NCI-H526 treated with DMSO at 0.1 percent for 48 hours (cell line): ENCODE data around the gene AMOTL1.
A peak's percentile ranks its signal among the peaks of the same experiment; 100 is the strongest.

Source experiments
- DNase-seq: peaks from one replicate; lab custom pipeline; 2025; lab: John Stamatoyannopoulos, UW

Gene AMOTL1

GRCh38 chr11:94746721-94747120 lies 21.4 kb upstream of the AMOTL1 start:
- DNase-seq = no peak

GRCh38 chr11:94747146-94747545 lies 21.0 kb upstream of the AMOTL1 start:
- DNase-seq = no peak

- DNase-seq = no peak
Observed at GRCh38 chr11:94747601-94748041, 20.5 kb upstream of the AMOTL1 start.

GRCh38 chr11:94749369-94749768 lies 18.8 kb upstream of the AMOTL1 start:
- DNase-seq = no peak

- DNase-seq = no peak
Observed at GRCh38 chr11:94750319-94751217, 17.6 kb upstream of the AMOTL1 start.

GRCh38 chr11:94751218-94751609 lies 16.9 kb upstream of the AMOTL1 start:
- DNase-seq = no peak

- DNase-seq = no peak
Observed at GRCh38 chr11:94751786-94752185, 16.4 kb upstream of the AMOTL1 start.

- DNase-seq = no peak
Observed at GRCh38 chr11:94753630-94754029, 14.5 kb upstream of the AMOTL1 start.

GRCh38 chr11:94754335-94754734 lies 13.8 kb upstream of the AMOTL1 start:
- DNase-seq = no peak

- no peak for DNase-seq
Observed at GRCh38 chr11:94754819-94755218, 13.3 kb upstream of the AMOTL1 start.

- no peak for DNase-seq
Observed at GRCh38 chr11:94755494-94755893, 12.7 kb upstream of the AMOTL1 start.

GRCh38 chr11:94757037-94757735 lies 11.0 kb upstream of the AMOTL1 start:
- no peak for DNase-seq

GRCh38 chr11:94758666-94759065 lies 9.5 kb upstream of the AMOTL1 start:
- no peak for DNase-seq

- no peak for DNase-seq
Observed at GRCh38 chr11:94759522-94759921, 8.6 kb upstream of the AMOTL1 start.

- no peak for DNase-seq
Observed at GRCh38 chr11:94760296-94760695, 7.9 kb upstream of the AMOTL1 start.

GRCh38 chr11:94762208-94762607 lies 5.9 kb upstream of the AMOTL1 start:
- DNase-seq = no peak

- no peak for DNase-seq
Observed at GRCh38 chr11:94762995-94763394, 5.2 kb upstream of the AMOTL1 start.

- DNase-seq = no peak
Observed at GRCh38 chr11:94766713-94767206, 1.4 kb upstream of the AMOTL1 start.

- DNase-seq = no peak
Observed at GRCh38 chr11:94767291-94767690, 865 bp upstream of the AMOTL1 start.

GRCh38 chr11:94768602-94769541 lies 716 bp downstream of the AMOTL1 start:
- DNase-seq = peak; percentile 75

GRCh38 chr11:94769880-94770279 lies 1.7 kb downstream of the AMOTL1 start:
- peak; percentile 43 for DNase-seq

GRCh38 chr11:94770563-94771120 lies 2.5 kb downstream of the AMOTL1 start:
- no peak for DNase-seq
